SK-N-SH (cell line): Measurements from ENCODE around the gene P3H2.

Experiments used
- CHD2 ChIP-seq: fragments of 150-350 bp; IDR thresholded peaks from 2 replicates; pipeline ENCODE4 v1.6.1; 2018; ENCODE audit warnings: low read length; ENCODE audit not compliant: partially characterized antibody
- EP300 ChIP-seq, 2 experiments: IDR thresholded peaks; 2 replicates each; pipeline versions ENCODE4 v1.4.0 to v1.6.1; 2012; ENCODE audit warnings: borderline replicate concordance in 1 of 2, low read depth in 1 of 2, low read length in 1 of 2
- EZH2phosphoT487 ChIP-seq: fragments of 200-600 bp; sonication (generic); IDR thresholded peaks from 2 replicates; pipeline ENCODE4 v1.6.1; 2017; ENCODE audit warnings: low read depth, mixed run types, mild to moderate bottlenecking, antibody characterized with exemption, moderate library complexity, borderline replicate concordance
- GABPA ChIP-seq: IDR thresholded peaks from 2 replicates; pipeline ENCODE4 v1.4.0; 2012; ENCODE audit warnings: low read depth, mild to moderate bottlenecking
- JUND ChIP-seq: IDR thresholded peaks from 2 replicates; pipeline ENCODE4 v1.4.0; 2012
- NRF1 ChIP-seq: IDR thresholded peaks from 2 replicates; pipeline ENCODE4 v1.6.1; 2012; ENCODE audit warnings: low read depth, mild to moderate bottlenecking, low read length
- POLR2AphosphoS5 ChIP-seq: IDR thresholded peaks from 2 replicates; pipeline ENCODE4 v1.6.1; 2012; ENCODE audit warnings: low read depth, low read length
- RCOR1 ChIP-seq: fragments of 150-350 bp; IDR thresholded peaks from 2 replicates; pipeline ENCODE4 v1.6.1; 2017; ENCODE audit warnings: antibody characterized with exemption, low read length
- SMC3 ChIP-seq: IDR thresholded peaks from 2 replicates; pipeline ENCODE4 v1.6.1; 2012; ENCODE audit warnings: low read depth, low read length, improper control_type of control experiment
- TAF1 ChIP-seq: IDR thresholded peaks from 2 replicates; pipeline ENCODE4 v1.6.1; 2012; ENCODE audit warnings: low read depth, mild to moderate bottlenecking, low read length, moderate library complexity, borderline replicate concordance
- TCF12 ChIP-seq: IDR thresholded peaks from 2 replicates; pipeline ENCODE4 v1.4.0; 2012
- YY1 ChIP-seq: IDR thresholded peaks from 2 replicates; pipeline ENCODE4 v1.4.0; 2012; ENCODE audit warnings: low read depth, mild to moderate bottlenecking
- TF ChIP-seq, protein P1 (sequence below): fragments of 200-600 bp; sonication (generic); IDR thresholded peaks from 2 replicates; pipeline ENCODE4 v1.6.1; 2017; ENCODE audit warnings: antibody characterized with exemption, mild to moderate bottlenecking, moderate library complexity
- TF ChIP-seq, protein P2 (sequence below): IDR thresholded peaks from 2 replicates; pipeline ENCODE4 v1.6.1; 2012; ENCODE audit warnings: mild to moderate bottlenecking, low read depth, low read length, moderate library complexity

DNA sequence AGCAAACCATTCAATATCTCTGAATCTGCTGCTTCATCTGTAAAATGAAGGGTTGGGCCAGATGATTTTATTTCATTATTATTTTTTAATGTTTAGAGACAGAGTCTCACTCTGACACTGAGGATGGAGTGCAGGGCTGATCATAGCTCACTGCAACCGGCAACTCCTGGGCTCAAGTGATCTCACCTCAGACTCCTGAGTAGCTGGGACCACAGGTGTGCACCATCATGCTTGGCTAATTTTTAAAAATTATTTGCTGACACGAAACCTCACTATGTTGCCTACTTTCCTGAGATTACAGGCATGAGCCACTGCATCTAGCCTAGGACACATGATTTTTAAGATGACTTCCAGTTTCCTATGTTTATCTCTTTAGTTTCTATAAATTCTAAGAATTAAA lies 105.8 kb downstream of the P3H2 start:
- TF ChIP-seq, protein P1, sequence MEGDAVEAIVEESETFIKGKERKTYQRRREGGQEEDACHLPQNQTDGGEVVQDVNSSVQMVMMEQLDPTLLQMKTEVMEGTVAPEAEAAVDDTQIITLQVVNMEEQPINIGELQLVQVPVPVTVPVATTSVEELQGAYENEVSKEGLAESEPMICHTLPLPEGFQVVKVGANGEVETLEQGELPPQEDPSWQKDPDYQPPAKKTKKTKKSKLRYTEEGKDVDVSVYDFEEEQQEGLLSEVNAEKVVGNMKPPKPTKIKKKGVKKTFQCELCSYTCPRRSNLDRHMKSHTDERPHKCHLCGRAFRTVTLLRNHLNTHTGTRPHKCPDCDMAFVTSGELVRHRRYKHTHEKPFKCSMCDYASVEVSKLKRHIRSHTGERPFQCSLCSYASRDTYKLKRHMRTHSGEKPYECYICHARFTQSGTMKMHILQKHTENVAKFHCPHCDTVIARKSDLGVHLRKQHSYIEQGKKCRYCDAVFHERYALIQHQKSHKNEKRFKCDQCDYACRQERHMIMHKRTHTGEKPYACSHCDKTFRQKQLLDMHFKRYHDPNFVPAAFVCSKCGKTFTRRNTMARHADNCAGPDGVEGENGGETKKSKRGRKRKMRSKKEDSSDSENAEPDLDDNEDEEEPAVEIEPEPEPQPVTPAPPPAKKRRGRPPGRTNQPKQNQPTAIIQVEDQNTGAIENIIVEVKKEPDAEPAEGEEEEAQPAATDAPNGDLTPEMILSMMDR = no peak
- TF ChIP-seq, protein P2, sequence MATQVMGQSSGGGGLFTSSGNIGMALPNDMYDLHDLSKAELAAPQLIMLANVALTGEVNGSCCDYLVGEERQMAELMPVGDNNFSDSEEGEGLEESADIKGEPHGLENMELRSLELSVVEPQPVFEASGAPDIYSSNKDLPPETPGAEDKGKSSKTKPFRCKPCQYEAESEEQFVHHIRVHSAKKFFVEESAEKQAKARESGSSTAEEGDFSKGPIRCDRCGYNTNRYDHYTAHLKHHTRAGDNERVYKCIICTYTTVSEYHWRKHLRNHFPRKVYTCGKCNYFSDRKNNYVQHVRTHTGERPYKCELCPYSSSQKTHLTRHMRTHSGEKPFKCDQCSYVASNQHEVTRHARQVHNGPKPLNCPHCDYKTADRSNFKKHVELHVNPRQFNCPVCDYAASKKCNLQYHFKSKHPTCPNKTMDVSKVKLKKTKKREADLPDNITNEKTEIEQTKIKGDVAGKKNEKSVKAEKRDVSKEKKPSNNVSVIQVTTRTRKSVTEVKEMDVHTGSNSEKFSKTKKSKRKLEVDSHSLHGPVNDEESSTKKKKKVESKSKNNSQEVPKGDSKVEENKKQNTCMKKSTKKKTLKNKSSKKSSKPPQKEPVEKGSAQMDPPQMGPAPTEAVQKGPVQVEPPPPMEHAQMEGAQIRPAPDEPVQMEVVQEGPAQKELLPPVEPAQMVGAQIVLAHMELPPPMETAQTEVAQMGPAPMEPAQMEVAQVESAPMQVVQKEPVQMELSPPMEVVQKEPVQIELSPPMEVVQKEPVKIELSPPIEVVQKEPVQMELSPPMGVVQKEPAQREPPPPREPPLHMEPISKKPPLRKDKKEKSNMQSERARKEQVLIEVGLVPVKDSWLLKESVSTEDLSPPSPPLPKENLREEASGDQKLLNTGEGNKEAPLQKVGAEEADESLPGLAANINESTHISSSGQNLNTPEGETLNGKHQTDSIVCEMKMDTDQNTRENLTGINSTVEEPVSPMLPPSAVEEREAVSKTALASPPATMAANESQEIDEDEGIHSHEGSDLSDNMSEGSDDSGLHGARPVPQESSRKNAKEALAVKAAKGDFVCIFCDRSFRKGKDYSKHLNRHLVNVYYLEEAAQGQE = no peak
- TF ChIP-seq TAF1 = no peak
- no peak for TF ChIP-seq EZH2phosphoT487
- no peak for TF ChIP-seq POLR2AphosphoS5
- TF ChIP-seq NRF1 = no peak
- no peak for TF ChIP-seq GABPA
- no peak for TF ChIP-seq RCOR1
- no peak for TF ChIP-seq EP300 (IDR thresholded peaks at IDR 0.05; ENCODE audit: borderline replicate concordance in 1 of 2, low read depth in 1 of 2, low read length in 1 of 2)
- TF ChIP-seq CHD2 = no peak
- no peak for TF ChIP-seq JUND
- TF ChIP-seq YY1 = no peak
- TF ChIP-seq TCF12 = no peak
- TF ChIP-seq SMC3 = no peak
